Mucosa of gallbladder (tissue), 1 donor: ENCODE data around the gene ZNF808. TPM values are rescaled to one million over a fixed set of nuclear protein-coding genes. Genes with fewer than 3 reads are reported as not detected.
"Not testable (repeated sequence)": the region's sequence is repeated elsewhere in the genome, so short reads cannot be mapped to it uniquely, and the experiment has no call there.

Source experiments
- DNase-seq: peaks from one replicate; pipeline ENCODE4 v3.0.0-alpha.2; 2020; ENCODE audit warnings: low spot score
- total RNA-seq: library from RNA; stranded (reverse); gene quantifications from one replicate; pipeline ENCODE4 v1.2.1, GENCODE V29; 2021
- donor health status: DM: no; HTN: no; CAD: no.

Gene ZNF808
- 34.2 TPM for total RNA-seq

DNA sequence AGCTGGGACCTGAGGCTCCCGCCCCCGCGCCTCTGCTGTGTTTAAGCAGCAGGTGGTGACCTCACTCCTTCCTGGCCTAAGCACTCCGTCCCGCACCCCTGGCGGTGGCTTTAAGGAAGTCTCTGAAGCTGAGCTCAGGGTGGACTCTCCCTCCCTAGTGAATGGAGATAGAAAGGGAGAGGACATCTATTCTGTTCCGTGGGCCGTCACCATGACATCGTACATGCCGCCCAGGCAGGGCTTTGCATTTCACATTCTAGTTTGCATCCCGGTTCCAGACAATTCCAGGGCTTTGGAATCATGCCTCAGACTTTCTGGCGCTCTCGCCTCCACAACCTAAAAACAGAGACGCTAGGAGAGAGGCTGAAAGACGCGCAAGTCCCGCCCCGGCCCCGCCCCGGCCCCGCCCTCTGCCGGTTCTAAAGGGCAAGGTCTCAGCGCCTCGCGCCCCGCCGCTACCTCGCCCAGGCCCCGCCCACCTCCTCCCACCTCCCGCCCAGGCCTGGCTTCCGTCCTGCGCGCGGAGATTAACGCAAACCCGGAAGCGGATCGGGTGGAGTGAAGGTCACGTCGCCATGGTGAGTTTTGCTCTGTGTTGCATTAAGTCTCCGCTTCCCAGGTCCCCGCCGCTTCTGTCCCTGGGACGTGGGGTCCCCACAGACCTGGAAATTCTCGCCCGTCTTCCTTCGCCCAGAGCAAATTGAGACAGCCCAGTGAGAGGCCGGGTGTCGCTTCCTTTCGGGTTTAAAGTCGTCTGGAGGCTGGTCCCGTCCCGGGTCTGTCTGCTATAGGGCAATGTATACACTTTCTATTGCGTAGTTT is at the start of gene ZNF808:
ZNF808 (plus strand) TSS at position 535 of the 822 bp plus-strand sequence. CDS start 15,617 bp downstream, outside the sequence.
- peak; percentile 97 for DNase-seq

DNA sequence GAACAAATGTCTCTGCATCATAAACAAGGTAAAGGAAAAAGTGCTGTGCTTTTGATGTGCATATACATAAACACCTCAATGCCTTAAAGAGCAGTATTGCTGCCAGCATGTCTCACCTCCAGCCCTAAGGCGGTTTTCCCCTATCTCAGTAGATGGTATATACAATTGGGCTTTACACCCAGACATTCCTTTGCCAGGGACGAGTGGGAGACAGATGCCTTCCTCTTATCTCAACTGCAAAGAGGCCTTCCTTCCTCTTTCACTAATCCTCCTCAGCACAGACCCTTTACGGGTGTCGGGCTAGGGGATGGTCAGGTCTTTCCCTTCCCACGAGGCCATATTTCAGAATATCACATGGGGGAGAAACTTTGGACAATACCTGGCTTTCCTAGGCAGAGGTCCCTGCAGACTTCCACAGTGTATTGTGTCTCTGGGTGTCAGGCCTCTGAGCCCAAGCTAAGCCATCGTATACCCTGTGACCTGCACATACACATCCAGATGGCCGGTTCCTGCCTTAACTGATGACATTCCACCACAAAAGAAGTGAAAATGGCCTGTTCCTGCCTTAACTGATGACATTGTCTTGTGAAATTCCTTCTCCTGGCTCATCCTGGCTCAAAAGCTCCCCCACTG is 43.2 kb upstream of the ZNF808 start:
- not testable (repeated sequence) for DNase-seq

DNA sequence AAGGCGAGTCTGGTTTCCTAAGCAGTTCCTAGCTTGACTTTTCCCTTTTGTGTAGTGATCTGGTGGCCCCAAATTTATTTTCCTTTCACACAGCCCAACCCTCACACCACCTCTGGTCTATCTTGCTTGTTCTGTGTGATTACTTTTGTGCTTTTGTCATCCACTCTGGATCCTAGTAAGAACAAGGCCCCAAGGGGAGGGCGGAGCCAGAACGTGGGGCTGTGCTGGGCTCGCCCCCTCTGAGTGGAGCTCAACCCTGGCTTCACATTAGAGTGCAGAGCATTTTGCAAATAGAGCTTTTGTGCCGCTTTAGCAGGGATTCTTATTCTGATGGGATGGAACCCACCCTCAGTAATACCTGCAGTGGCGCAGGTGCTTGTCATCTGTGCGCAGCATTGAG is 42.4 kb upstream of the ZNF808 start:
- DNase-seq = not testable (repeated sequence)

DNA sequence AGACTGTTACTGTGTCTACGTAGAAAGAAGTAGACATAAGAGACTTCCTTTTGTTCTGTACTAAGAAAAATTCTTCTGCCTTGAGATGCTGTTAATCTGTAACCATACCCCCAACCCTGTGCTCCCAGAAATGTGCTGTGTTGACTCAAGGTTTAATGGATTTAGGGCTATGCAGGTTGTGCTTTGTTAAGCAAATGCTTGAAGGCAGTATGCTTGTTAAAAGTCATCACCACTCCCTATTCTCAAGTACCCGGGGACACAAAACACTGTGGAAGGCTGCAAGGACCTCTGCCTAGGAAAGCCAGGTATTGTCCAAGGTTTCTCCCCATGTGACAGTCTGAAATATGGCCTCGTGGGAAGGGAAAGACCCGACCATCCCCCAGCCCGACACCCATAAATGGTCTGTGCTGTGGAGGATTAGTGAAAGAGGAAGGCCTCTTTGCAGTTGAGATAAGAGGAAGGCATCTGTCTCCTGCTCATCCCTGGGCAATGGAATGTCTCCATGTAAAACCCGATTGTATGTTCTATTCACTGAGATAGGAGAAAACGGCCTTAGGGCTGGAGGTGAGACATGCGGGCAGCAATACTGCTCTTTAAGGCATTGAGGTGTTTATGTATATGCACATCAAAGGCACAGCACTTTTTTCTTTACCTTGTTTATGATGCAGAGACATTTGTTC is 41.8 kb upstream of the ZNF808 start:
- not testable (repeated sequence) for DNase-seq

DNA sequence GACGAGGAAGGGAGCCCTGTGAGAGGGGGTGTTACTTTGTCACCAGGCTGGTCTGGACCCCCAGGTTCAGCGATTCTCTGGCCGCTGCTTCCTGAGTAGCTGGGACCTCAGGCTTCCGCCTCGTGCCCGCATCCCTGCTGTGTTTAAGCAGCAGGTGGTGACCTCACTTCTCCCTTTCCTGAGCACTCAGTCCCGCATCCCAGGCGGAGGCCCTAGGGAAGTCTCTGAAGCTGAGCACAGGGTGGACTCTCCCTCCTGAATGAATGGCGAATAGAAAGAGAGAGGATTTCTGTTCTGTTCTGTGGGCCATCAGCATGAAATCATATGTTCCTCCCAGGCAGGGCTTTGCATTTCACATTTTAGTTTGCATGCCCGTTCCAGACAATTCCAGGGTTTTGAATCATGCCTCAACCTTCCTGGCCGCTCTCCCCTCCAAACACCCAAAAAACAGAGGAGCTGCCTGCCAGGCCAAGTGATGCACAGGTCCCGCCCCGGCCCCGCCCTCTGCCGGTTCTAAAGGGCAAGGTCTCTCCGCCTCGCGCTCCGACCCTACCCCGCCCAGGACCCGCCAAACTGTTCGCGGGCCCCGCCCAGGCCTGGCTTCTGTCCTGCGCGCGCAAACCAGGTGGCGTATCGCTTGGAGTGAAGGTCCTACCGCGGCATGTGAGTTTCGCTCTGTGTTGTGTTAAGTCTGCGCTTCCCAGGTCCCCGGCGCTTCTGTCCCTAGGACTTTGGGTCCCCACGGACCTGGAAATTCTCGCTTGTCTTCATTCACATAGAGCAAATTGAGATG is 35.1 kb upstream of the ZNF808 start:
- no peak for DNase-seq

DNA sequence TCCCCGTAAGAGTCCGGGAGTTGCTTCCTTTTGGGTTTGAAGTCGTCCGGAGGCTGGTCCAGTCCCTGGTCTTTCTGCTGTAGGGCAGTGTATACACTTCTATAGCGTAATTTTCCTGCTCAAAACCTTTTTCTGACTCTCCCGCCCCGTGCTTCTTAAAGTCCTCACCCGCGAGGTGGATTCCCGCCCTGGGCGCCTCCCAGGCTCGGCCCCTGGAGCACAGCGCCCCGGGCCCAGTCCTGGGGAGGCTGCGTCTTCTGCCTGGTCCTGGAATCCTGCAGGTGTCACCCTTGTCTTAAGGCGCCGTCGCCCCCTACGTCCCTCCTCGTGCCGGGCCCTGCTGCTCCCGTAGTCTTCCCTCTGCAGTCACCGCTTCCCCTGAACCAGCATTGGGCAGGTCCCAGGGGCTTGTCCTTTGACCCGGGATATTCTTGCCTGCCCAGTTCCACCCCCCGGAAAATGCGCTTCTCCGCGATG is 34.4 kb upstream of the ZNF808 start:
- DNase-seq = peak; percentile 10

DNA sequence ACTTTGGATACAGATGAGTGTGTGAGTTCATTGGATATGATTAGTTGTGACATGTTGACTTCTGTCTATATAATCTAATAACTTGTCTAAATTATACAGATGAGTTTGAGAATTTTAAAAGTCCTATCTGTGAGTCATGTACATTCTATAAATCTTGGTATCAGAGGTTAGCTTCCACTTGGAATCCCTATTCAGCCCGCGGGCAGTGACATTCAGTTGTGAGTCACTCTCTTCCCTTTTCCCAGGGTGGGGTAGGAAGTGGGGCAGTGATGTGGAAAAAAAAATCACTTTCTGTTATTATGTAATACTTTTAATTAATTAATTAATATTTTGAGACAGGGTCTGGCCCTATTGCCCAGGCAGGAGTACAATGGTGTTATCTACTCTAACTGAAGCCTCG is 33.0 kb upstream of the ZNF808 start:
- DNase-seq = no peak

DNA sequence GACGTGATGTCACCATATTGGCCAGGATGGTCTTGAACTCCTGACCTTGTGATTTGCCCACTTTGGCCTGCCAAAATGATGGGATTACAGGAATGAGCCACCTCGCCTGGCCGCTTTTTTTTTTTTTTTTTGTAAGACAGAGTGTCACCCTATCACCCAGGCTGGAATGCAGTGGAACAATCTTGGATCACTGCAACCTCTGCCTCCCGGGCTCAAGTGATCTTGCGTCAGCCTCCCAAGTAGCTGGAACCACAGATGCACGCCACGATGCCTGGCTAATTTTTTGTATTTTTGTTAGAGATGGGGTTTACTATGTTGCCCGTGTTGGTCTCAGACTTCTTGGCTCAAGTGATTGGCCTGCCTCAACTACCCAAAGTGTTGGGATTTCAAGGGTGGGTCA is 28.9 kb upstream of the ZNF808 start:
- DNase-seq = no peak

DNA sequence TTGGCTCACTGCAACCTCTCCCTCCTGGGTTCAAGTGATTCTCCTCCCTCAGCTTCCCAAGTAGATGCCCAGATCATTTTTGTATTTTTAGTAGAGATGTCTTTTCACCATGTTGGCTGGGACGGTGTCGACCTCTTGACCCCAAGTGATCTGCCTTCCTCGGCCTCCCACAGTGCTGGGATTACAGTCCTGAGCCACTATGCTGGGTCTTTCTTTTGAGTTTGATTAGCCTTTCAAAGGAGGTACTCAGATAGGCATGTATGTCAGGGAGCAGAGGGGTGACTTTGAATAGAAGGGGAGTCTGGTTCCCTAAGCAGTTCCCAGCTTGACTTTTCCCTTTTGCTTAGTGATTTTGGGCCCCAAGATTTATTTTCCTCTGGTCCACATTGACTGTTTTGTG is 27.0 kb upstream of the ZNF808 start:
- DNase-seq = not testable (repeated sequence)

DNA sequence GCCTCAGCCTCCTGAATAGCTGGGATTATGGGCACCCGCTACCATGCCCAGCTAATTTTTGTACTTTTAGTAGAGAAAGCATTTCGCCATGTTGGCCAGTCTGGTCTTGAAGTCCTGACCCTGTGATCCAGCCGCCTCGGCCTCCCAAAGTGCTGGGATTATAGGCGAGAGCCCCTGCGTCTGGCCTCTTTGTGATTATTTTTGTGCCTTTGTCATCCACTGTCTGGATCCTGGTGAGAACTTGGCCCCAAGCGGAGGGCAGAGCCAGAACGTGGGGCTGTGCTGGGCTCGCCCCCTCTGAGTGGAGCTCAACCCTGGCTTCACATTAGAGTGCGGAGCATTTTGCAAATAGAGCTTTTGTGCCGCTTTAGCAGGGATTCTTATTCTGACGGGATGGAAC is 26.5 kb upstream of the ZNF808 start:
- not testable (repeated sequence) for DNase-seq

DNA sequence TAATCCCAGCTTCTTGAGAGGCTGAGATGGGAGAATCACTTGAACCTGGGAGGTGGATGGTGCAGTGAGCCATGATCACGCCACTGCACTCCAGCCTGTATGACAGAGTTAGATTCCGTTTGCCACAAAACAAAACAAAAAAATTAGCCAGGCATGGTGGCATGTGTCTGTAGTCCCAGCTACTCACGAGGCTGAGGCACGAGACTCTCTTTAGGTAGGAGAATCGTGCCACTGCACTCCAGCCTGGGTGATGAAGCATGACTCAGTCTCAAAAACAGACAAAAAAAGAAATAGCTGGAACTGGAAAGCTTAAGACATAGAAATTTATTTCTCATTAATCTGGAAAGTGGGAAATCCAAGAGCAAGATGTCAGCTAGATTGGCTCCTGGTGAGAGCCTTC is 20.2 kb upstream of the ZNF808 start:
- DNase-seq = no peak

DNA sequence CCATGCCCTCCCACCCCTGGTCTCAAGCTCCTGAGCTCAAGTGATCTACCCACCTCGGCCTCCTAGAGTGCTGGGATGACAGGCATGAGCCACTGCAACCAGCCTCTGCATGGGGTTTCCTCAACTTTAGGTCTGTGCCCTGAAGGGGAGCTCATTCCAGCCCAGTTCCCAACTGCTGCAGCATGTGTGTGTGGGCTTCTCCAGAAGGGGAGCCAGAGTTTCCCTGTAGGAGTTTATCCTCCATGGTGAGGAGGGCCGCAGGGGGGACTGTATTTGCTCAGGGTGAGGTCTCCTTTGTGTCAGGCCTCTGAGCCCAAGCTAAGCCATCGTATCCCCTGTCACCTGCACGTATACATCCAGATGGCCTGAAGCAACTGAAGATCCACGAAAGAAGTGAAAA is 11.3 kb upstream of the ZNF808 start:
- DNase-seq = no peak

DNA sequence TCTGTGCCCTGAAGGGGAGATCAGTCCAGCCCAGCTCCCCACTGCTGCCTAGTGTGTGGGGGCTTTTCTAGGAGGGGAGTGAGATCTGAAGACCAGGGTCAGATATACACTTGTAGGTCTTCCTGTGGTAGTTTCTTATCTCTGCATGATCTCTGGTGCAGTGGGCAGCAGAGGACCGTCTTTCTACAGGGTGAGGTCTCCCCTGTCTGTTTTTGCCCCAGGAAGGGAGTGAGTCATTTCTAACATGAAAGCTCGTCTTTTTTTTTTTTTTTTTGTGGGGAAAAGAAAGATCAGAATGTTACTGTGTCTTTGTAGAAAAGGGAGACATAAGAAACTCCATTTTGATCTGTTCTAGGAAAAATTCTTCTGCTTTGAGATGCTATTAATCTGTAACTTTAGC is 8.8 kb upstream of the ZNF808 start:
- DNase-seq = no peak

DNA sequence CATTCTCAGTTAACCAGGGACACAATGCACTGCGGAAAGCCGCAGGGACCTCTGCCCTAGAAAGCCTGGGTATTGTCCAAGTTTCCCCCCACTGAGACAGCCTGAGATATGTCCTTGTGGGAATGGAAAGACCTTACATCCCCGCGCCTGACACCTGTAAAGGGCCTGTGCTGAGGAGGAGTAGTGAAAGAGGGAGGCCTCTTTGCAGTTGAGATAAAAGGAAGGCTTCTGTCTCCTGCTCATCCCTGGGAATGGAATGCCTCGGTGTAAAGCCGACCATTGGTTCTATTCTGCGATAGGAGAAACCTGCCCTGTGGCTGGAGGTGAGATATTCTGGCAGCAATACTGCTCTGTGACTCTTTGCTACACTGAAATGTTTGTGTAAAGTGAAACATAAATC is 8.3 kb upstream of the ZNF808 start:
- not testable (repeated sequence) for DNase-seq

DNA sequence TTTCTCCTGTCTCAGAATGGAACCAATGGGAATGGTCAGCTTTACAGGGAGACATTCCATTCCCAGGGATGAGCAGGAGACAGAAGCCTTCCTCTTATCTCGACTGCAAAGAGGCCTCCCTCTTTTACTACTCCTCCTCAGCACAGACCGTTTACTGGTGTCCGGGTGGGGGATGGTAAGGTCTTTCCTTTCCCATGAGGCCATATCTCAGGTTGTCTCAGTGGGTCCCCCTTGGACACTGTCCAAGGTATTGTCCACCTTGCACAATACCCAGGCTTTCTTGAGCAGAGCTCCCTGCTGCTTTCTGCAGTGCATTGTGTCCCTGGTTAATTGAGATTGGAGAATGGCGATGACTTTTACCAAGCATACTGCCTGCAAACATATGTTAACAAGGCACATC is 7.5 kb upstream of the ZNF808 start:
- DNase-seq = no peak

DNA sequence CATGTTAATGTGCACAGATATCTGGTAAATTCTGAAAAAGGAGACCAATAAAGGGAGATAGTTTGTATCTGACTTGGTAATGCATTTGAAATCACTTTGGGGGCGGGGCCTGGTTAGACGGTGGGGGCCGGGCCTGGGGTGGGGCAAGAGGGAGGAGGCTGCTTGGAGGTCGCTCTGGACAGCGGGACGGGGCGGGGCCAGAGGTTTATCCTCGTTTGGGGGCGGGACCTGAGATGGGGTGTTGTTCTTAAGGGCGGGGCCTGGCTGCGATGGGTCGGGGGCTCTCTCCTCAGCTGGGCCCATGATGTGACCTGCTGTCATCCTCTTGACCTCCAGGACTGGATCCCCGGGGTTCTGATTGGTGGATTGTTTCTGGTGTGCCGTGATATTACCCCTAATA is 4.9 kb upstream of the ZNF808 start:
- DNase-seq = no peak

DNA sequence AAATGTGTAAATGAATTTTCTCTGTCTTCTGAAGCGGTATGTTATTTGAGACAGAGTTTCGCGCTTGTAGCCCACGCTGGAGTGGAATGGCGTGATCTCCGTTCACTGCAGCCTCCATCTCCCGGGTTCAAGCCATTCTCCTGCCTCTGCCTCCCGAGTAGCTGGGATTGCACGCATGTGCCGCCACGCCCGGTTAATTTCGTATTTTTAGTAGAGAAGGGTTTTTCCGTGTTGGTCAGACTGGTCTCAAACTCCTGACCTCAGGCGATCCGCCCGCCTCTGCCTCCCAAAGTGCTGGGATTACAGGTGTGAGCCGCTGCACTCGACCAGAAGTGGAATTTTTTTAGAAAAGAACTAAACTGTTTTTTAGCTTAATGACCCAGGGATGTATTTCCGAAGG is 3.4 kb upstream of the ZNF808 start:
- DNase-seq = no peak

DNA sequence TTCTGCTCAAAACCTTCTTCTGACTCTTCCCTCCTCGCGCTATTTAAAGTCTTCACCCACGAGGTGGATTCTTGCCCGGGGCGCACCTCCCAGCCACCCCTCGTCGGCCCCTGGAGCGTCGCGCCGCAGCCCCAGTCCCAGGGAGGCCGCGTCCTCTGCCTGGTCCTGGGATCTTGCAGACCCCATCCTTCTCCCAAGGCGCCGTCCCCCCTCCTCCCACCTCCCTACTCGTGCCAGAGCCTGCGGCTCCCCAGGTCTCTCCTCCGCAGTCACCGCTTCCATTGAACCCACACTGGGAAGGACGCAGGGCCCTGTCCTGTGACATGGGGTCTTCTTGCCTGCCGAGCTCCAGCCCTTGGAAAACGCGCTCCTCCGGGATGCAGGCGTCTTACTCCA is 486 bp downstream of the ZNF808 start:
- no peak for DNase-seq

DNA sequence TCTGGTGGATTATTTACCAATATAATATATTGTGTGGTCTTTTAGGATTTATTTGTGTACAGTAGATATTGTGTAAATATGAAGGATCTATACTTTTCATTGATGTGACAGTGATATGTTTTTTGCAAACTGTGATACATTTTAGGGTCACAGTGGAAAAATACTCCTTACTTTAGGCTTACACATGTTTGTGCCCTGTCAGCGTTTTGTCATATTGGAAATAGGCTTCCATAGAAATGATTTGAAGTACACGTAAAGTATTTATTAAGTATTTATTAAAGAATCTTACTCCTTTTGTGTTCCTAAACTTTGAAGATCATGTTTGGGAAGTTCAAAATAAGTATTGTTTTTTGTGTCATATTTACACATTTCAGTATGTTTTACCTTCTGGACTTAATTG is 5.0 kb downstream of the ZNF808 start:
- DNase-seq = no peak

DNA sequence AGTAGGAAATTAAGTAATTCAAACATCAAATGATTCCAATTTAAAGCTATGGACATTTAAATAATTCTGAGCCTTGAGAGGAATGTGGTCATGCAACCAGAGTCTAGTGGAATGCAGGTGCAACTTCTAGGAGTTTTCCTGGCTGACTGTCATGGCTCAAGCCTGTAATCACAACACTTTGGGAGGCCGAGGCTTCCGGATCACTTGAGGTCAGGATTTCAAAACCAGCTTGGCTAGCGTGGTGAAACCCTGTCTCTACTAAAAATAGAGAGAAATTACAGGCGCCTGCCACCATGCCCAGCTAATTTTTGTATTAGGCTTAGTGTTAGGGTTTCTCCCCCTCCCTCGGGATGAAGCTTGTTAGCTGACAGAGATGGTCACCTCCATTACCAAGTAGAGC is 6.4 kb downstream of the ZNF808 start:
- no peak for DNase-seq

DNA sequence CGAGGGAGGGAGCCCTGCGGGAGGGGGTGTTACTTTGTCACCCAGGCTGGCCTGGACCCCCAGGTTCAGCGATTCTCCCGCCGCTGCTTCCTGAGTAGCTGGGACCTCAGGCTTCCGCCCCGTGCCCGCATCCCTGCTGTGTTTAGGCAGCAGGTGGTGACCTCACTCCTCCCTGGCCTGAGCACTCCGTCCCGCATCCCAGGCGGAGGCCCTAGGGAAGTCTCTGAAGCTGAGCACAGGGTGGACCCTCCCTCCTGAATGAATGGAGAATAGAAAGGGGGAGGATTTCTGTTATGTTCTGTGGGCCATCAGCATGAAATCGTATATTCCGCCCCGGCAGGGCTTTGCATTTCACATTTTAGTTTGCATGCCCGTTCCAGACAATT is 7.9 kb downstream of the ZNF808 start:
- not testable (repeated sequence) for DNase-seq
